Activated CD8-positive, alpha-beta memory T cell treated with anti-CD3 and anti-CD28 coated beads for 24 hours (primary cell): ENCODE measurements around the gene CA5A.

Source experiments
- DNase-seq: peaks from one replicate; pipeline ENCODE4 v3.0.0-alpha.2; 2020

The CA5A gene

GRCh38 chr16:87847467-87847784, 88.9 kb downstream of the CA5A start:
- DNase-seq: no peak

DNA sequence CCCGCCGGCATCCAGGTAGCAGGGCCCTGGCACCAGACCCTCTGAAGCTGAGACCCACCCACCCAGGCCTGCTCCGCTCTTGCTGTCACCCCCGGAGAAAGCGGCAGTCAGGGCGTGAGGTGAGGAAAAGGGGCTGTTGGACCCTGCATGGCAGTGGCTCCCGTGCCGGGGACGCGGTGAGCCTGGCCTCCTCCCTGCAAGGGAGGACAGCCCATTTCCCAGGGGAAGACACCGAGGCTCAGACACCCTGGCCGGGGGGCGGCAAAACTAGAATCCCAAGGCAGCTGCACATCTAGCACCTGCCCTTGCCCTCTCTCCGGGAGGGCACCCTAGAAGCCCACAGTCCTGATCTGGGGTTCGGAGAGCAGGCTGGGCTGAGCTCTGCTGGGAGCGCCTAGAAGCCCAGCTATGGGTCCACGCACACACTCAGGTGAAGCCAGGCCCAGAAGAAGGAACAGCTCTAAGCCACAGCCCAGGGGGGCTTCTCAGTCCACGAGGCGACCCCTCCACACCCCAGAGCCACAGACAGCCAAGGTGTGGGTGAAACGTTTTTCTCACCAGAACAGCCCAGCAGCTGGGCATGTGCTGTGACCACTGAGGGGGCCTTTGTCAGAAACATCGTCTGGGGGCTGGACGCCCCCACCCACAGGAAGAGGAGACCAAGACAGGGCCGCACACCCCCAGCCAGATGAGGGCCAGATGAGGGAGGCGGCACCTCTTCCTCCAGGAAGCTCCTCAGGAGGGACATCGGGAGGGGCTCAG, 89.4 kb downstream of the CA5A start:
- DNase-seq: no peak

DNA sequence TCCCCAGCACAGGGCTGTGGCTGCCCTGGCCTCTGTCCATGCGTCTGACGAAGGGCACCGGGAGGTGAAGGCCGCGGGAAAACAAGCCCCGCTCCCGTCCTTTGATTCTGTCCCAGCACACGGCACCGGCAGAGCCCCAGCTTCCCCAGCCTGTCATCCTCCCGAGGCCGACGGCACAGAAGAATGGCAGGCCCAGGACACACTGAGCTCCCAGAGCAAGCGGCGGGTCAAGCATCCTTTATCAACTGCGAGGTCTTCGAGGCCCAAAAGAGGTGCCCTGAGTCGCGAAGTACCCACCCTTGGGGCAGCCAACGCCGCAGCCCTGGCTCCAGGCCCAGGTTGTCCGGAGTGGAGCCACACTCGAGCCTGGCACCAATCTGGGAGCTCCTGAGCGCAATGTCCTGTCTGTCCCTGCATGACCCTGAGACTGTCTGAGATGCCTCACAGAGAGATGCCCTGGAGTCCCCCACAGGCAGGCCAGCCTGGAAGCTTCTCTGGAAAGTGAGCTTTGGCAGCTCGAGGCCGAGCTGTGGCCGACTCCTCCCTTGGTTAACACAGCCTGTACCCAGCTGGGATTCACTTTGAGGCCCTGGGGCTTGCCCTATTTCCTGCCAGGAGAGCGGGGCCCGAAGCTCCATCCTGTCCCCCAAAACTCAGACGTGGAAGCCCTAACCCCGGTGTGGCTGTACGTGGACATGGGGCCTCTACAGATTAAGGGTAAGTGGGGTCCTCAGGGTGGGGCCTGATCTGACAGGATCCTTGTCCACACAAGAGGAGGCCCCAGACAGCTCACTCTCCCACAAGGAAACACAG, 90.3 kb downstream of the CA5A start:
- DNase-seq: no peak

DNA sequence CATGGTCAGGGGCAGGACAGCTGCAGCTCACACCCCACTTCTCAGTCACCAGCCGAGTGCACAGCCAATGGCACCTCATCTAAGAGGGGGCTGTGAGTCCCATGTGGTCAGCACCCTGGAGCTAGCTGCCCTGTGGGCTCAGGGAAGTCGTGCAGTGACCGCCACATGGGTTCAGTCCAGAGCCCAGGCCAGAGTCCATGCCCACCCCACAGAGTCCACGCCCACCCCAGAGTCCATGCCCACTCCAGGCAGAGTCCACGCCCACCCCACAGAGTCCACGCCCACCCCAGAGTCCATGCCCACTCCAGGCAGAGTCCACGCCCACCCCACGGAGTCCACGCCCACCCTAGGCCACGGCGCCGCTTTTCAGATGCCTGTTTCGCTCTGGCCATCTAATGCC, 91.1 kb downstream of the CA5A start:
- no peak for DNase-seq

GRCh38 chr16:87844809-87845208, 91.5 kb downstream of the CA5A start:
- DNase-seq: no peak

- no peak for DNase-seq
These were observed 92.1 kb downstream of the CA5A start for GRCh38 chr16:87844120-87844733.

DNA sequence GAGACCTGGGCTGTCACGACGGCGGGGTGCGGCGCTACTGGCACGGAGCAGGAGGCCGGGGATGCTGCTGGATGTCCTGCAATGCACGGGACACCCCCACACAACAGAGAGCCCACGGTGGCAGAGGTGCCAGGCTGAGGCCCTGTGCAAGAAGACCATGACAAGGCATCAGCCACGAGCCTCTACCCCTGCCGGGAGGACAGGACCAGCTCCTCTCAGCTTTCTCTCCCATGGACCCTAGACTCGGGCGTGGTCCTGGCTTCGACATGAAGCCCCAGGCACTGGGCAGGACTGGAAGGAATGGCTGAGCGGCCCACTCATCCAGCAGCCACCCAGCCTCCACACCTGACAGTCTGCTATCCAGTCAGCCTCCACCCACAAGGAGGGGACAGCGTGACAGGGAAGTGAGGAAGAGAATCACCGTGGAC, 92.6 kb downstream of the CA5A start:
- DNase-seq: no peak

GRCh38 chr16:87842209-87842869, 94.0 kb downstream of the CA5A start:
- DNase-seq: no peak

- DNase-seq: no peak
These were observed 94.8 kb downstream of the CA5A start for GRCh38 chr16:87841340-87842208.

GRCh38 chr16:87840271-87840978, 95.9 kb downstream of the CA5A start:
- DNase-seq: no peak

DNA sequence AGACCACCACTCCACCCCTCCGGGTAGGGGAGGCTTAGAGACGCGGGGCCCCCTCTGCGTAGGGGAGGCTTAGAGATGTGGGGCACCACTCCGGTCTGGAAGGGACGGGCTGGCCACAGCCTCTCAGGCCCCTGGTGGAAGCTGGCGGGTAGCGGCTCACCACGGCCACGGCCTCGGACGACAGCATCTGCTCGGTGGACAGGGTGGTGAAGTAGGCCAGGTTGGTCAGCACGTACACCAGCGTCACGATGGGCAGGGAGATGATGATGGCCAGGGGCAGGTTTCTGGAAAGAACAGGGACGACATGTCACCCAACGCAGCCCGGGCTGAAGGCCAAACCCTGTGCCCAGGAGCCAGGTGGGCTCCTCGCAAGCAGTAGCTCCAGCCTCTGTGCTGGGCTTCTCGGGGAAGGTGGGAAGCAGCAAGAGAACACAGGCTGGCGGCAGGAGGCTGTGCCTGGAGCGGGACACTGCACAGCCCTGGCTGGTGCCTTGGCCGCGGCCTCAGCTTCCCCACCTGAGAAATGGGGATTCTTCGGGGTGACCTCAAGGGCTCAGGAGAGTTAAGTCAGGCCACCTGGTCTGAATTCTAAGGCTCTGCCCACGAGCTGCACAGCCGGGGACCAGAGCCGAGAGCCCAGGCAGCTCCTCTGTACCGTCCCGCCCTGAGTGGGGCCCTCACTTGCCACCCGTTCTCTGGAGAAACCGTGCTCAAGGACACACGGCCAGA, 96.6 kb downstream of the CA5A start:
- DNase-seq: no peak

- DNase-seq: no peak
These were observed 97.4 kb downstream of the CA5A start for GRCh38 chr16:87838643-87839541.
